Measurements from ENCODE around the gene FBXO45.
"Not testable (repeated sequence)": the region's sequence is repeated elsewhere in the genome, so short reads cannot be mapped to it uniquely, and the experiment has no call there.

FBXO45 gene

DNA sequence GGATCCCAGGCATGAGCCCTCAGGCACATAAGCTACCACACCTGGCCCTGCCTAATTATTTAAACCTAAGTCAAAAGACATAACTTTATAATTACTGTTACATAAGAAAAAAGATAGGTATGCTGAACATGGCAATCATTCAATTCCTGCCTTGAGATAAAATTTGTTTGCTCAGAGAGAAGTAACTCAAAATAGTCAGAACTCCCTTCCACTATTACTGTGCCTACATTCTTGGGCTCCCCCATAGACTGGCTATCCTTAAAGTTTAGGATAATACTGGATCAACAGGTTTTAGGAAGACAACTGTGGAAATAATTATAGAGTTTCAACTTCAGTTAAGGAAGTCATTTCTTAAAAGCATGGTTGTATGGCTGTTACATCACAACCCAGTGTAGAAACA, 10.0 kb upstream of the FBXO45 start:
- DNase-seq = no peak

DNA sequence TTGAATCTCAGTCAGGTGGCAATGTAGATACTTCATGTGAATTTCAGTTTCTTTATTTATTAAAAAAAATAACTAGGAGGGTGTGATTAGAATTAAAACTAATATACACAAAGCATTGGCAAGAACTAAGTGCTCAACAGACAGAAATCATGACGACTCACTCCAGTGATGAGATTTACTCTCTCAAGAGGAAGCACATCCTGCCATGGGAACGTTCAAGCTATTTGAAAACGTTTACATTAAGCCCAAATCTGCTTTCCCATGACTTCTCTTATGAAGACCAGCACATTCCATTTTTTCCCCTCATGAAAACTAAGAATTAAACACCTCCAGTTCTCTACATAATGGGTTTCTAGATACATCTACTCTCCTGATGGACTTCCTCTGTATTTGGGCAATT, 8.6 kb upstream of the FBXO45 start:
- no peak for DNase-seq

DNA sequence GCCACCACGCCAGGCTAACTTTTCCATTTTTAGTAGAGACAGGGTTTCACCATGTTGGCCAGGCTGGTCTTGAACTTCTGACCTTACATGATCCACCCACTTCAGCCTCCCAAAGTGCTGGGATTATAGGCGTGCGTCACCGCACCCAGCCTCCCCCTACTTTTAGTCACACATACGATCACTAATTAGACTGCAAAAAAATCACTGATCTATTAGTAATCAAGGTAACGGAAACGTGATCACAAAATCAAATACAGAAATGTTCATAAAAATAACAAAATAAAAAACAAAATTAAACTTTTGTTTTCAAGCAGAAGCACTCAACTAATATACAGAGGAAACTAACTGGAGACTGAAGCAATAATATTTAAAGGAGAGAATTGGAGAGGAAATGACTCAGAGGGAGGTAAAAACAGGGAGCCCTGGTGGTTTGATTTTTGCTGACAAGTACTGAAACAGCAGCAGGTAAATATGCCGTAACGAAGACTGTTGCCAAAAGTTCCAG, 4.7 kb upstream of the FBXO45 start:
- DNase-seq = no peak

DNA sequence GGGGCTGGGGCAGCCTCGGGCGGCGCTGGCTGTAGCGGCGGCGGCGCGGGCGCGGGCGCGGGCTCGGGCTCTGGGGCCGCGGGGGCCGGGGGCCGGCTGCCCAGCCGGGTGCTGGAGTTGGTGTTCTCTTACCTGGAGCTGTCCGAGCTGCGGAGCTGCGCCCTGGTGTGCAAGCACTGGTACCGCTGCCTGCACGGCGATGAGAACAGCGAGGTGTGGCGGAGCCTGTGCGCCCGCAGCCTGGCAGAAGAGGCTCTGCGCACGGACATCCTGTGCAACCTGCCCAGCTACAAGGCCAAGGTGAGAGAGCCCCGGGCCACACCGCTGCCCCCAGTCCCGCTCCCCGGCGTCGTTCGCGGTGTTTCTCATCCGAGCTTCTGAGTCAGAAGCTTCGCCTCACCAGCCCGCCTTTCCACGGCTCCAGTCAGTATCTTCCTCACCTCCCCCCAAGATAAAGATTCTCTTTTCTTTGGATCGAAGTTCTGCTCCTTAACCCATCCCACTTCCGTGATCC, 600 bp downstream of the FBXO45 start:
- peak in 1 of 2 experiments; percentile 29 for DNase-seq

DNA sequence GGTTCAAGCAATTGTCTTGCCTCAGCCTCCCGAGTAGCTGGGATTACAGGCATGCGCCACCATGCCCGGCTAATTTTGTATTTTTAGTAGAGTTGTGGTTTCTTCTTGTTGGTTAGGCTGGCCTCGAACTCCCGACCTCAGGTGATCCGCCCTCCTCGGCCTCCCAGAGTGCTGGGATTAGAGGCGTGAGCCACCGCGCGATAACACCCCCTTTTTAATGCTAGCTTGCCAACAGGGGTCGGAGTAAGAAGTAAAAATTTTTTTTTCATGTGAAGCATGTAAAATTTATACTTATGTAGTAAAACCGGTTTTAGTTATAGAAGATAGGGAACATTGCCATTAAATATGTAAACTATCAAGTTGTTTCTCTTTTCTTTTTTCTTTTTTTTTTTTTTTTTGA, 1.9 kb downstream of the FBXO45 start:
- not testable (repeated sequence) for DNase-seq

DNA sequence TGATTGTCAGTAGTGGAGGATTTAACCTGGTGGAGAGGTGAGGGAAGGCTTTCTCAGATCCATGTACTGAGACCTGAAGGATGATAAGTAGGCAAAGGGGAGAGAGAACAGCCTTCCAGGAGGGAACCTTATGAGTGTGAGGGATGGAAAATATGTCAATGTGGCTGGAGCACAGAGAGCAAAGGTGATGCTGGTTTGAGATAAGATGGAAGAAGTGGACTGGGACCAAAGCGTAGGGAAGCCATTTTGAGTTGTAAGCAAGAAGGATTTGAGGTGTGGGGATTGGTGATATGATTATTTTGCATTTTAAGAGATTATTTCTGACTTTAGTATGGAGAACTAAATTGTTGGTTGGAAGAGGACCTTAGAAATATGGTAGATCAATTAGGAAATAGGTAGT, 3.9 kb downstream of the FBXO45 start:
- no peak for DNase-seq

DNA sequence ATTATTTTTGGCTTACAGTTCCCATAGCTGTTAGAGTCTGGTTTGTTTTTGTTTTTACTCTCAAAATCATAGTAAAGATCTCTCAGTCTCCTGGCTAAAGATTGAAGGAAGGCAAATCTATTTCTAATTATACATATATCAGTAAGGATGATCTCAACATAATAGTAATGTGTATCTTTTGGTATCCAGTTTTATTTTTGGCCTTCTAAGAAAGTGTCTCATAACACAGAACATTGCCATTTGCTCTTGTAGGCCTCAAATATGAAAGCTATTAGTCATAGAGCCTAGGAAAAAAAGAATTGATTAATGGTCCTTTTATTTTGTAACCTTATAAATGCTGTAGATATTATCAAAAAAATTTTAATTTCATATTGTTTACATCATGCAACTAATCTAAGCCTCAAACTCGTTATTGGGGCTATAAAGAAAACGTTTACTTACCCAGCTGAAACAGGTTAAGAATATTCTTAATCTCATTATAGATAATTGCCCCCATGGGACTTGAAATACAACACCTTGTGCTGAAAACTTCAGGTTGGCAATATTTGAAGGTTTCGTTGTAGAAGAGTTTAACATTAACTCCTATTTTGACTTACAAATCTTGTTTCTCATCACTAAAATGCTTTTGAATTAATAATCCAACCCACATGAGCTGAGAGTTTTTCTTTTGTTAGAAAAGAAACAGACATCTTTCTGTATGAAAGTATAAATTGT, 16.7 kb downstream of the FBXO45 start:
- DNase-seq = peak; percentile 15 to 65

DNA sequence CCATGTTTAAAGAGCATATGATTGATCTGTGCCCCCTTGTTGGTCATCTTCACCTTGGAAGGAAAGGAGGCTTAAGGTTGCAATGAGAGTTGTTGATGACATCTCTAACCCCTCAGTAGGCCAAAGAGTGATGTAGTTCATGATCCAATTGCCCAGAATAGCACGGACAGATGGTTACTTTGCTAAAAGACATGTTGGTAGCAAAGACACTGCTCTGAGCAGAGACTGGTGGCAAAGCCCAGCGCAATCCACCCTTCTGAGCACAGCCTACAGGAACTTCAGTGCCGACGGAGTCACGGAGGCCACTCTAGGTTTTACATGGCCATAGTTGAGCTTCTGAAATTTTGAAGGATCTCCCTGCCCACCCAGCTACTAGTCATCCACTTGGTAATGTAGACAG, 21.8 kb downstream of the FBXO45 start:
- DNase-seq = no peak

DNA sequence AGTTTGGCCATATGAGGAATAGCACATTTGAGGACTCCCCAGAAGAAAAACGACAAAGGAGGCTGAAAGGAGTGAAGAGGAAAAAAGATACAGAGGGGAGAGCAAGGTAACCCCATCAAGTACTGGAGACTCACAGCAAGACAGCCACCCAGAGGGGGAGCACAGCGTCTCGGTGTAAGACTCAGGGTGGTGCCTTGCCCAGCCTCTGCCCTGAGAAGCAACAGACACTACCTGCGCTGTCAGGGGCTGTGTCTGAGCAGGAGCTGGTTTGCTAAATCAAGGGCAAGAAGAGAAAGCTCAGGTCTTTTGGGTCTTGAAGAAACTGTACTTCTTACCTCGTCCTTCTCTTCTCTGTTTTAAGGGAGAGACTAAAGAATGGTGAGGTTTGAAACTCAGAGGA, 27.9 kb downstream of the FBXO45 start:
- no peak for DNase-seq

DNA sequence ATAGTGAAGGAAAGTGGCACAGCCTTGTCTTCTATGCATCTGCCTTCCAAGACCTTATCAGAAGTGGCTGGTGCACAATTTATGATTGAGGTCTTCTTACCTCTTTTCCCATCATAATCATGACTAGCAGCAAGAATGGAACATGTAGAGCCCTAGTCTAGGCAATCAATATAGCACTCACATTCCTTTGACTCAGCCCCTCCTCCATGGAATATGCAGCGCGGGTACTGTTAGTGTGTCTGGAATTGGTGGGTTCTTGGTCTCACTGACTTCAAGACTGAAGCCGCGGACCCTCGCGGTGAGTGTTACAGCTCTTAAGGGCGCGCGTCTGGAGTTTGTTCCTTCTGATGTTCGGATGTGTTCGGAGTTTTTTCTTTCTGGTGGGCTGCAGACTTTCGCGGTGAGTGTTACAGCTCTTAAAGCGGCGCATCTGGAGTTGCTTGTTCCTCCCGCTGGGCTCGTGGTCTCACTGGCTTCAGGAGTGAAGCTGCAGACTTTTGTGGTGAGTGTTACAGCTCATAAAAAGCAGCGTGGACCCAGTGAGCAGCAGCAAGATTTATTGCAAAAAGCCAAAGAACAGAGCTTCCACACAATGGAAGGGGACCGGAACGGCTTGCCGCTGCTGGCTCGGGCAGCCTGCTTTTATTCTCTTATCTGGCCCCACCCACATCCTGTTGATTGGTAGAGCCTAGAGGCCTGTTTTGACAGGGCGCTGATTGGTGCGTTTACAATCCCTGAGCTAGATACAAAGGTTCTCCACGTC, 29.7 kb downstream of the FBXO45 start:
- DNase-seq = not testable (repeated sequence)

DNA sequence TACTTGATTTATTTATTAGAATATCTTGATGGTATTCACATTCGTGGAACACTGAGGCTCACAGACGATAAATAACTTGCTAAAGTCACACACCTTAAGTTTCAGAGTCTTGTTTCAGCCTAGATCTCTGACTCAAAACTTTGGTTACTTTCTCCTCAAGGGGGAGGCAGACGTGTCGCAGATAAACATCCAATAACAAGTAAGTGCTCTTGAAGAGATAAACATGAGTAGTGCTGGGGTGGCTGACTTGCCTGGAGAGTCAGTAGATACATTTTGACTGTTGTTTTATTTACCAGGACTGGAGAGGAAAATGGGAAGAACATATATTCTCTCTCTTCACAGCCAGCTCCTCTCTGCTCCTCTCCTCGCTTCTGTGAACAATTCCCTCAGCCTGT, 31.3 kb downstream of the FBXO45 start:
- no peak for DNase-seq

DNA sequence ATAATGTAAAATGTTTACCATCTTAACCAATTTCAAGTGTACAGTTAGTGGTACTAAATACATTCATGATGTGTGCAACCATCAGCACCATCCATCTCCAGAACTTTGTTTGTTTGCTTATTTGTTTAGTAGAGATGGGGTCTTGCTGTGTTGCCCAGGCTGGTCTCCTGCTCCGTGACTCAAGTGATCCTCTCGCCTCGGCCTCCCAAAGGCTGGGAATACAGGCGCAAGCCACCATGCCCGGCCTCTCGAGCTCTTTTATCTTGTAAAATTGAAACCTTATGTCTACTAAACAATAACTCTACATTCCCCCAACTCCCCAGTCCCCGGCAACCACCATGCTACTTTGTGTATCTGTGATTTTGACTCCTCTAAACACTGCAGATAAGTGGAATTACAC, 31.9 kb downstream of the FBXO45 start:
- DNase-seq = no peak

DNA sequence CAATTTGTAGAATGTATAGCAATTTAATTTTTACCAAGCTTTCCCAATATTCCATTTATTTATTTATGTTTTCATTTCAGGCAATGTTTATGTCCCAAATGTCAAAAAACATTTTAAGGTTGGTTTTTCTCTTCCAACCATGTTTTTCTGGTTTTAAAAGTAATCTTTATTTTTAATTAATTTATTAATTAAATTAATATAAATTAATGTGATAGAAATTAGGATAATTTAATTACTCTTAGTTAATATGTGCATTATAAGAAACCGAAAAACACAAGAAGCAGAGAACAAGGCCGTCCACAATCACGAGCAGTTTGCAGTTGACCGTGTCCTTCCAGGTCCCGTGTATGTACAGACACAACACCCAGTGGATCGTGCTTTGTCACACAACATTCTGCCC, 34.2 kb downstream of the FBXO45 start:
- DNase-seq = no peak

DNA sequence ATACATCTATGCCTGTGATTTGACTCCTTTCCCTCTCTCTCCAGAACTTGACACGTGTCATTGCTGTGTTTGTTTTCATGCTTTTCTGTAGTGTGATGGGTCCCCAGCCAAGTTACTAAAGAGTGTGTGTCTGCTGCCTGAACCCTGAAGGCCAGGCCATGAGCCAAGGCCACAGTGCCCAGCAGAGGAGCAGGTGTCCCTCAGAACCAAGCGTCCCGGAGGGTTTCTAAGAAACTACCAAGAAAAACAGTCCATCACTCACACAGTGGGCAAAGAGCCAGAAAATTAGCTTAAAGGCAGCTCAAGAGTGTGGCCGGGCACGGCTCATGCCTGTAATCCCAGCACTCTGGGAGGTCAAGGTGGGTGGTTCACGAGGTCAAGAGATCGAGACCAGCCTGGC, 35.2 kb downstream of the FBXO45 start:
- peak in 1 of 2 experiments; percentile 14 for DNase-seq

DNA sequence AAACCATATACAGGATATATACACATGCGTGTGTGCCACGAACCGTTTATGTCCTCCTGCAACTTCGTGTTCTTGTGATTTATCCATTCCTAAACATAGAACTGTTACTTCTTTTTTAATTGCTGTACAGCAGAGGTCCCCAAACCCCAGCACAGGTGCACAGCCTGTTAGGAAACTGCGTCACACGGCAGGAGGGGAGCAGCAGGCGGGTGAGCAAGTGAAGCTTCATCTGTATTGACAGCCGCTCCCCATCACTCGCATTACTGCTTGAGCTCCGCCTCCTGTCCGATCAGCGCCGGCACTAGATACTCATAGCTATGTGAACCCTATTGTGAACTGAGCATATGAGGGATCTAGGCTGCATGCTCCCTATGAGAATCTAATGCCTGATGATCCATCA, 36.1 kb downstream of the FBXO45 start:
- DNase-seq = peak in 1 of 2 experiments; percentile 62

DNA sequence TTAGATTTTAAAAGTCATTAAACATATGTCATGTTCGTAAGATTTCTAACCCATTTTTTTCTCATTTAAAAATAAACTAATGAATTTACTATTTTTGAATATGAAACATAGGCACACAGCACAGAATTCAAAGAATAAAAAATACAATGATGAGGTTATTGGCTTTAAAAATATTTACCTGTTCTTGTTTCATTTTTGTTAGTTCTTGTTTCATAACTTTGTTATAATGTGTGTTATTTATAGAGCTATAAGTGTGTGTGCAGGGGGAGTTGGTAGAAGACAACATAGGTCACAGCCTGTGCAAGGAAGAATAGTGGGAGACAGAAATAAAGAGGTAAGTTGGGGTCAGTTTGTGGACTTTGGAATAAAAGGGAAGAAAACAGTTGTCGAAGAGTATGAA, 40.2 kb downstream of the FBXO45 start:
- DNase-seq = no peak

DNA sequence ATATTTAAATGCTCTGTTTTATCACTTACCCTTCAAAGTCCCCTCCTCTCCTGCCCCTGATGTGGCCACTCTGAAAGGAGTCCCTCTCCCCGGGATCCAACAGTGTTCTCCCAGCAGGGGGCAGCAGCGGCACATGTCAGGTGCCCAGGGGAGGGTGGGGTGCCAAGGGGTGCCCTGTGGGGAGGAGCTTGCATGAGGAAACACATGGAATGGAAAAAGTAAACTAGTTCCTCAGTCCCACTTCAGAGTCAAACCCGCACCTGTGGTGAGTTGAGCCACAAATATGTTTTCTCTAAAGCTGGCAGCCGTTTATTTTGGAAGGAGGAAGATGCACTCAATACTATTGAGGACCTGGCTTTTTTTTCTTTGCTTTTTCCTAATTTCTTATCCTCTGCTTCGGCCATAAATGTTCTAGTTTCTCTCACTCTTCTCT, 40.9 kb downstream of the FBXO45 start:
- DNase-seq = peak; percentile 79 to 88

DNA sequence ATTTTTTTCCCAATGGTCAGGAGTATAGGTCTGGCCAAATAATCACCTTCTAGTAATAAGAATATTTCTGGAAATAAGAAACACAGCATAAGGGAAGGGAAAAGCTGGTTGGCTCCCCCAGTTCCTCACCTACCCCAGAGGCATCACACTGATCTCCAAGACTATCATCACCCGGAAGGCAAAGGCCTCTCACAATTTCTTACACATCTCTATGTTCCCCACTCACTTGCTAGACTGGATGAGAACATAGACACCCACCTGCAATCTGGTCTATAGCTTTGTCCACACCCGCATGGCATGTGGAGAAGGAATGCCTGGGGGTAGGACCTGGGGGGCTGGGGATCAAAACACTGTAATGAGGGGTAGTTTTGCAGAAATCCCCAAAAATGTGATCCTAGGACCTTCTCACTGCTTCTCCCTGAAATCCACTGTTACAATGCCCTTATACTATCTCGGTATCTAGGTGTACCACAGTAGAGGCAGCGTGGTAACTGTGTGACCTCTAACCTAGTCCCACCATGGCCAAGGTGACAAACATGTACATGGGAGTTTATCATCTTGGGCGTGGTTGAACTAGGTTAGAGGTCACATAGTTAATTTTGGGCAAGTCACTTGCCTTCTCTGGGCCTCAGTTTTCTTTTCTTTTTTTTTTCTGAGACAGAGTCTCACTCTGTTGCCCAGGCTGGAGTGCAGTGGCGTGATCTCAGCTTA, 41.5 kb downstream of the FBXO45 start:
- no peak for DNase-seq

DNA sequence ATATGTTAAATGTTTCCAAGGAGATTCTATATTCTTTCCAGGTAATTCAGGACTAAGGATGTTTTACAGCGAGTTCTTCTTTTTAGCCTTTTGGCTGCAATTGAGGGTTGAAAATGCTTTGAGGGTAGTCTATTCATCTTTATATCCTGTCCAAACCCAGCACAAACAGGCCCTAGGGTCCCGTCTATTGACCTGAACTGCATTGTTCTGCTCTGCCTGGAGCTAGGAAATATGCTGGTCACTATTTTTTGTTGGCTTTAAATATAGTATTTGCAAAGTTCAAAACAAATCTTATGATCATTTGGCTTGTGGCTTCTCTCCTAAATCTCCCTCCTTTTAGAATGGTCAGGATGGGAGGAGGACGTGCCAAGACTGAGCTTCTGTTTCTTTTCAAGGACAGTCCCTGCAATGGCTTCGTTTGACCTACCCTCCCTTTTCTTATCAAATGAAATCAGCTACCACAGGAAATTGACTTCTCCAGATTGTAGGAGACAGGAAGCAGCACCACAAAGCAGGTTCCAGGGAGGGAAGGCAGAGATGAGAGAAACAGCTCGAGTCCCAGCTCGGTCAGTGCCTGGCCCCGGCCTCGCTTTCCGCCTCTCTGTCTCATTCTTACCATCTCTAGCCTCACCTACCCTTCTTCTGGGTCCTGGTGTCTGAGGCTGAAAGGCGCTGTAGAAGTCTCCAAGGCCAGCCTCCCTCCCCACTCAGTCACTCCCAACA, 43.5 kb downstream of the FBXO45 start:
- no peak for DNase-seq

DNA sequence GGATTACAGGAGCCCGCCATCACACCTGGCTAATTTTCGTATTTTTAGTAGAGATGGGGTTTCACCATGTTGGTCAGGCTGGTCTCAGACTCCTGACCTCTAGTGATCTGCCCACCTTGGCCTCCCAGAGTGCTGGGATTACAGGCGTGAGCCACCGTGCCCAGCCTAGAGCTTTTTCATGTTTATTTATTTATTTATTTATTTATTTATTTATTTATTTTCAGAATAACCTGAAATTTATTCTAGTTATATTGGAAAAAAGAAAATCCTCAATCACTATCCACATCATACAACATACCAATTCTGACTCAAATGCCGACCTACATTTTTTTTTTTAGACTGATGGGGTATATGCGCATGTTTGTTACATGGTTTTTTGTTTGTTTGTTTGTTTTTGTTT, 46.8 kb downstream of the FBXO45 start:
- not testable (repeated sequence) for DNase-seq

DNA sequence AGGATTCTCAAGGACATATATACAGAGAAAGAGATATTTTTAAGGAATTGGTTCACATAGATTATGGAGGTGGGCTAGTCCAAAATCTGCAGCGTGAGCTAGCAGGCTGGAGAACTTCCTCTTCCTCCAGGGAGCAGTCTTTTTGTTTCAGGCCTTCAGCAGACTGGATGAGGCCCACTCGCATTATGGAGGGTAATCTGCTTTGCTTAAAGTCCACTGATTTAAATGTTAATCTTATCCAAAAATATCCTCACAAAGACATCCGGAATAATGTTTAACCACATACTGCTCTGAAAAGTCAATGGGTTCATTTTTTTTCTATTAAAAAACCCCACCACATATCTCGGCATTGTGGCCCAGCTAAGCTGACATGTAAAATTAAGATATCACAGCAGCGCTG, 48.8 kb downstream of the FBXO45 start:
- DNase-seq = no peak

DNA sequence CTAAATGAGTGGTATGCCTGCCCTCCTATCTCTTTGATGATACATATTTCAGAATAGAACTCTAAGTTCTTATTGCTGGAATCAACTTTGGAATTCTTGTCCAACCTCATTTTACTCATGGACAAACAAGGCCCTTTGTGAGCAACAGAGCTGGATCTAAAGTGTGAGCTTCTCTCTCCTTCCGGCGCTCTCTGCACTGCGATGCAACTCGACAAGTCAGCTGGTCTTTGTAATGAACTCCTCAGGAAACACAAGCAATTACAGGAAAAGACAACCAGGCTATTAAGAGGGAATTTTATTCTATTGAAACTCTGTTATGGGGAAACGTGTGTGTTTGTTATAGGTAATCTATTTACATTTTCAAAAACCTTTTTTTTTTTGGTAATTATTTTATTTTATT, 50.8 kb downstream of the FBXO45 start:
- DNase-seq = peak in 1 of 2 experiments; percentile 11

DNA sequence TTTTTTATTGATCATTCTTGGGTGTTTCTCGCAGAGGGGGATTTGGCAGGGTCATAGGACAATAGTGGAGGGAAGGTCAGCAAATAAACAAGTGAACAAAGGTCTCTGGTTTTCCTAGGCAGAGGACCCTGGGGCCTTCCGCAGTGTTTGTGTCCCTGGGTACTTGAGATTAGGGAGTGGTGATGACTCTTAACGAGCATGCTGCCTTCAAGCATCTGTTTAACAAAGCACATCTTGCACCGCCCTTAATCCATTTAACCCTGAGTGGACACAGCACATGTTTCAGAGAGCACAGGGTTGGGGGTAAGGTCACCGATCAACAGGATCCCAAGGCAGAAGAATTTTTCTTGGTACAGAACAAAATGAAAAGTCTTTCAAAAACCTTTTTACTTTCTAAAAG, 51.2 kb downstream of the FBXO45 start:
- not testable (repeated sequence) for DNase-seq

Data from NCI-H524 (cell line).